ENCODE results near the gene SPATA31A6. TPM values are rescaled to one million over a fixed set of nuclear protein-coding genes. Genes with fewer than 3 reads are reported as not detected.

Gene SPATA31A6
- total and polyA plus RNA-seq, 9 donors, result not detected

Small RNAs within 50 kb of the gene (small RNA-seq; reads per million reads assigned to genes)
- gene AL445584.3, result not detected

Other genes with a start within 250 kb of the SPATA31A6 start
- gene CNTNAP3B, start 54.2 kb upstream of the SPATA31A6 start, total RNA-seq, result 1 to 10 TPM; 1.5 to 8.0 (median 4.5) TPM
- 1 to 10 TPM; 2.0 to 3.7 TPM for gene CNTNAP3B, start 54.2 kb upstream of the SPATA31A6 start, polyA plus RNA-seq

All from ovary (tissue), 9 donors.